Endothelial cell of umbilical vein (primary cell): ENCODE measurements around the gene TMC3. TPM values are rescaled to one million over a fixed set of nuclear protein-coding genes. Genes with fewer than 3 reads are reported as not detected.

Experiments used
- BruUV-seq: library from RNA; stranded (reverse); fragments of 400-500 nt; replicated peaks from 2 replicates; lab custom pipeline; 2021; lab: Mats Ljungman, UMichigan
- CTCF ChIA-PET: fragments of 300-600, 350-600 bp; sonication (Branson Sonifier 250); formaldehyde crosslinking; loops from one replicate; lab custom pipeline; 2021; ENCODE audit warnings: antibody characterized with exemption, inconsistent platforms; lab: Charles Lee
- POLR2A ChIA-PET: fragments of 300-600, 350-600 bp; sonication (Branson Sonifier 250); formaldehyde crosslinking; loops from one replicate; lab custom pipeline; 2021; ENCODE audit warnings: antibody characterized with exemption, inconsistent platforms; lab: Charles Lee
- DNase-seq: peaks from one replicate; pipeline ENCODE4 v3.0.0-alpha.2; 2011; ENCODE audit warnings: low read depth, low spot score
- FAIRE-seq: peaks from 2 replicates; lab custom pipeline; 2011; peaks lifted over from hg19 to GRCh38; lab: Jason Lieb, UNC
- H2AFZ ChIP-seq: 2 replicates; pipeline ENCODE4 v1.6.0; 2012; ENCODE audit warnings: low read depth, low read length, control low read depth, inconsistent platforms
- H3K27ac ChIP-seq: 2 replicates; pipeline ENCODE4 v1.5.1; 2011; ENCODE audit warnings: low read depth, mild to moderate bottlenecking, control low read depth, low read length, moderate library complexity; ENCODE audit not compliant: insufficient read depth
- H3K27me3 ChIP-seq, 2 experiments: 2 replicates each; pipeline versions ENCODE4 v1.6.0 to v1.6.1; 2011; ENCODE audit warnings: low read length in 2 of 2, mixed read lengths in 1 of 2; ENCODE audit not compliant: control insufficient read depth in 2 of 2, insufficient read depth in 2 of 2
- H3K36me3 ChIP-seq, 2 experiments: 2 replicates in 1 of 2; 3 replicates in 1 of 2; pipeline ENCODE4 v1.5.1; 2011; ENCODE audit warnings: low read length in 2 of 2, mild to moderate bottlenecking in 1 of 2, moderate library complexity in 1 of 2; ENCODE audit not compliant: control insufficient read depth in 2 of 2, insufficient read depth in 2 of 2; ENCODE audit errors: extremely low read depth in 1 of 2
- H3K4me1 ChIP-seq: 3 replicates; pipeline ENCODE4 v1.5.1; 2011; ENCODE audit warnings: mild to moderate bottlenecking, low read length; ENCODE audit not compliant: control insufficient read depth, insufficient read depth; ENCODE audit errors: extremely low read depth
- H3K4me2 ChIP-seq: 2 replicates; pipeline ENCODE4 v1.6.1; 2011; ENCODE audit warnings: low read length, control low read depth, mixed read lengths; ENCODE audit not compliant: insufficient read depth
- H3K4me3 ChIP-seq, 3 experiments: fragments of 200-600 bp in 1 of 3; sonication (generic), shearing (Covaris generic) in 1 of 3; replicated peaks in 1 of 3; 2 replicates each; pipeline ENCODE4 v1.5.1; 2011 to 2016; ENCODE audit warnings: control low read depth in 3 of 3, low read length in 3 of 3, mild to moderate bottlenecking in 2 of 3, inconsistent platforms in 1 of 3, low read depth in 1 of 3, moderate library complexity in 1 of 3; ENCODE audit not compliant: insufficient read depth in 1 of 3
- H3K79me2 ChIP-seq: 2 replicates; pipeline ENCODE4 v1.6.0; 2012; ENCODE audit warnings: low read length, inconsistent platforms; ENCODE audit not compliant: control insufficient read depth, insufficient read depth
- H3K9ac ChIP-seq: replicated peaks from 2 replicates; pipeline ENCODE3; 2011; ENCODE audit warnings: low read length, control low read depth; ENCODE audit not compliant: insufficient read depth; ENCODE audit errors: extremely low read depth
- H3K9me1 ChIP-seq: replicated peaks from 3 replicates; pipeline ENCODE4 v1.6.0; 2011; ENCODE audit warnings: mild to moderate bottlenecking, low read length; ENCODE audit not compliant: control insufficient read depth, insufficient read depth; ENCODE audit errors: extremely low read depth
- H3K9me3 ChIP-seq: replicated peaks from 2 replicates; pipeline ENCODE4 v1.5.1; 2012; ENCODE audit warnings: low read length, inconsistent platforms; ENCODE audit not compliant: control insufficient read depth, insufficient read depth
- H4K20me1 ChIP-seq: replicated peaks from 2 replicates; pipeline ENCODE3; 2011; ENCODE audit warnings: mild to moderate bottlenecking, low read length; ENCODE audit not compliant: control insufficient read depth, insufficient read depth; ENCODE audit errors: extremely low read depth
- EZH2 ChIP-seq: IDR thresholded peaks from 2 replicates; pipeline ENCODE4 v1.6.1; 2012; ENCODE audit warnings: borderline replicate concordance, low read depth, mild to moderate bottlenecking, moderate library complexity, low read length, inconsistent platforms; ENCODE audit not compliant: severe bottlenecking
- FOS ChIP-seq: IDR thresholded peaks from 2 replicates; pipeline ENCODE4 v1.6.1; 2011; ENCODE audit warnings: mild to moderate bottlenecking, low read length, moderate library complexity, borderline replicate concordance; ENCODE audit not compliant: insufficient read depth
- GATA2 ChIP-seq: IDR thresholded peaks from 2 replicates; pipeline ENCODE4 v1.7.0; 2011; ENCODE audit warnings: low read depth, mild to moderate bottlenecking, moderate library complexity, mixed read lengths, low read length; ENCODE audit not compliant: insufficient read length, insufficient read depth
- JUN ChIP-seq: IDR thresholded peaks from 2 replicates; pipeline ENCODE4 v1.6.1; 2011; ENCODE audit warnings: borderline replicate concordance, low read depth; ENCODE audit not compliant: insufficient read length, insufficient read depth
- MYC ChIP-seq: IDR thresholded peaks from one replicate; pipeline ENCODE4 v1.6.1; 2011; ENCODE audit warnings: mild to moderate bottlenecking, low read depth, low read length
- POLR2A ChIP-seq: IDR thresholded peaks from 2 replicates; pipeline ENCODE4 v1.6.1; 2012; ENCODE audit warnings: low read depth, mild to moderate bottlenecking, control low read depth, low read length
- POLR2AphosphoS5 ChIP-seq: IDR thresholded peaks from 2 replicates; pipeline ENCODE4 v1.6.1; 2012; ENCODE audit warnings: low read depth, mild to moderate bottlenecking, control low read depth, low read length, moderate library complexity; ENCODE audit not compliant: insufficient read depth
- dilution Hi-C: fragments of 300-500 bp; cut with MboI; formaldehyde crosslinking; loops from one replicate; pipeline ENCODE4 v1.15.0; 2019; ENCODE audit warnings: low sequenced_read_pairs; ENCODE audit not compliant: extremely low pct_ligation_motif_present
- intact Hi-C: fragments of 100-400 bp; cut with micrococcal nuclease; formaldehyde crosslinking; loops from one replicate; pipeline ENCODE4 v1.10.0; 2022
- polyA plus RNA-seq, 4 experiments: library from polyadenylated mRNA; depleted of rRNA in 3 of 4; stranded (reverse) in 3 of 4; unstranded in 1 of 4; fragments of >200 nt; gene quantifications; 2 replicates each; pipeline versions ENCODE4 v1.2.1 to v1.2.3, GENCODE V29; 2011 to 2012; ENCODE audit warnings: missing spikeins in 1 of 4
- total RNA-seq: library from RNA; stranded (reverse); gene quantifications from 2 replicates; pipeline ENCODE4 v1.2.3, GENCODE V29; 2021
- TF ChIP-seq, protein P1 (sequence below), 2 donors: IDR thresholded peaks; 1 replicate in 1 of 2; 2 replicates in 1 of 2; pipeline ENCODE4 v1.5.1; 2011; ENCODE audit warnings: low read length in 2 of 2, mild to moderate bottlenecking in 2 of 2, moderate library complexity in 2 of 2, control low read depth in 1 of 2, inconsistent platforms in 1 of 2, low read depth in 1 of 2; ENCODE audit not compliant: insufficient read depth in 1 of 2; ENCODE audit errors: extremely low read depth in 1 of 2
- TF ChIP-seq, protein P2 (sequence below): IDR thresholded peaks from 2 replicates; pipeline ENCODE4 v1.6.1; 2011; ENCODE audit not compliant: insufficient read depth, insufficient read length

The TMC3 gene
- total and polyA plus RNA-seq, 2 donors (not counting 3 experiments of a cell fraction or from before 2014, with no cell fraction given), result not detected

DNA sequence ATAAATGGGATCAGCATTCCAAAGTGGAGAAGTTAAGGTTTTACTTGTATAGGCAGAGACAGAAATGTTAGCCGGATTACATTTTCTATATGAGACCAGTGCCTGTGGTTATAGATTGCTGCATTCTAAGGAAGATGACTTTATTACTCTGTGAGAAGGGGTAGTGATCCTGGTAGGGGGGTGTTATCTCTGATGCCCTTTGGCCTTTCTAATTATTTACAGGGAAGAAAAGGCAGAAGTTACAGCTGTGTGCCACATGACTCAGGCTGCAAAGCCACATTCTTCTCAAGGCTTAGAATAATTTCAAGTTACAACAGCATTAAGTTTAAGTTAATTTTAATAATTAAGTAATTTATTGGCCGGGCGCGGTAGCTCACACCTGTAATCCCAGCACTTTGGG, 2.2 kb upstream of the TMC3 start:
- no peak overlapping the region for H3K27ac ChIP-seq
- H3K36me3 ChIP-seq, result no peaks in the 10 kb centered on the region
- H3K4me2 ChIP-seq, result no peak overlapping the region
- H3K9me1 ChIP-seq, result peaks cover 1% of the 10 kb centered on the region
- no peak overlapping the region for H3K9ac ChIP-seq
- no peak for TF ChIP-seq MYC
- TF ChIP-seq EZH2, result no peak
- TF ChIP-seq, protein P1, sequence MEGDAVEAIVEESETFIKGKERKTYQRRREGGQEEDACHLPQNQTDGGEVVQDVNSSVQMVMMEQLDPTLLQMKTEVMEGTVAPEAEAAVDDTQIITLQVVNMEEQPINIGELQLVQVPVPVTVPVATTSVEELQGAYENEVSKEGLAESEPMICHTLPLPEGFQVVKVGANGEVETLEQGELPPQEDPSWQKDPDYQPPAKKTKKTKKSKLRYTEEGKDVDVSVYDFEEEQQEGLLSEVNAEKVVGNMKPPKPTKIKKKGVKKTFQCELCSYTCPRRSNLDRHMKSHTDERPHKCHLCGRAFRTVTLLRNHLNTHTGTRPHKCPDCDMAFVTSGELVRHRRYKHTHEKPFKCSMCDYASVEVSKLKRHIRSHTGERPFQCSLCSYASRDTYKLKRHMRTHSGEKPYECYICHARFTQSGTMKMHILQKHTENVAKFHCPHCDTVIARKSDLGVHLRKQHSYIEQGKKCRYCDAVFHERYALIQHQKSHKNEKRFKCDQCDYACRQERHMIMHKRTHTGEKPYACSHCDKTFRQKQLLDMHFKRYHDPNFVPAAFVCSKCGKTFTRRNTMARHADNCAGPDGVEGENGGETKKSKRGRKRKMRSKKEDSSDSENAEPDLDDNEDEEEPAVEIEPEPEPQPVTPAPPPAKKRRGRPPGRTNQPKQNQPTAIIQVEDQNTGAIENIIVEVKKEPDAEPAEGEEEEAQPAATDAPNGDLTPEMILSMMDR (IDR thresholded peaks at IDR 0.05; ENCODE audit: extremely low read depth in 1 of 2, insufficient read depth in 1 of 2, low read depth in 1 of 2, low read length in 2 of 2), result no peak
- TF ChIP-seq GATA2, result no peak
- TF ChIP-seq, protein P2, sequence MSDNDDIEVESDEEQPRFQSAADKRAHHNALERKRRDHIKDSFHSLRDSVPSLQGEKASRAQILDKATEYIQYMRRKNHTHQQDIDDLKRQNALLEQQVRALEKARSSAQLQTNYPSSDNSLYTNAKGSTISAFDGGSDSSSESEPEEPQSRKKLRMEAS, result no peak
- TF ChIP-seq JUN, result no peak
- no peak for TF ChIP-seq POLR2AphosphoS5
- no peak for TF ChIP-seq FOS
- no peak for TF ChIP-seq POLR2A
- dilution Hi-C loops, result no loop called here
- no peak for DNase-seq
- no peak overlapping the region for H3K4me3 ChIP-seq
- no peaks in the 10 kb centered on the region for H3K9me3 ChIP-seq
- no peaks in the 10 kb centered on the region for H4K20me1 ChIP-seq
- ChIA-PET POLR2A (no interaction called here), CTCF (no interaction called here)
- no peak overlapping the region for H2AFZ ChIP-seq
- intact Hi-C loops, result no loop called here
- no peak for FAIRE-seq
- H3K27me3 ChIP-seq, result peaks cover 0 to 3% of the 10 kb centered on the region in 2 experiments
- no peaks in the 10 kb centered on the region for H3K4me1 ChIP-seq
- H3K79me2 ChIP-seq, result no peaks in the 10 kb centered on the region
- no TSS peak for BruUV-seq
